IPS-18a (cell line): ENCODE data around the gene LITAFD.

Experiments
- H3K27ac ChIP-seq: one replicate; pipeline ENCODE4 v1.5.1; 2013; ENCODE audit warnings: low read length
- H3K27me3 ChIP-seq: one replicate; pipeline ENCODE4 v1.6.1; 2013; ENCODE audit warnings: mild to moderate bottlenecking, low read length; ENCODE audit not compliant: control insufficient read depth, insufficient read depth
- H3K36me3 ChIP-seq: one replicate; pipeline ENCODE4 v1.6.1; 2013; ENCODE audit warnings: low read depth, low read length; ENCODE audit not compliant: control insufficient read depth
- H3K4me1 ChIP-seq: one replicate; pipeline ENCODE4 v1.6.1; 2013; ENCODE audit warnings: low read depth, low read length; ENCODE audit not compliant: control insufficient read depth
- H3K4me3 ChIP-seq: one replicate; pipeline ENCODE4 v1.5.1; 2013; ENCODE audit warnings: low read length
- H3K9ac ChIP-seq: one replicate; pipeline ENCODE4 v1.6.1; 2013; ENCODE audit warnings: mild to moderate bottlenecking, low read length, moderate library complexity
- H3K9me3 ChIP-seq: one replicate; pipeline ENCODE4 v1.6.1; 2013; ENCODE audit warnings: low read depth, low read length; ENCODE audit not compliant: control insufficient read depth

Gene LITAFD

DNA sequence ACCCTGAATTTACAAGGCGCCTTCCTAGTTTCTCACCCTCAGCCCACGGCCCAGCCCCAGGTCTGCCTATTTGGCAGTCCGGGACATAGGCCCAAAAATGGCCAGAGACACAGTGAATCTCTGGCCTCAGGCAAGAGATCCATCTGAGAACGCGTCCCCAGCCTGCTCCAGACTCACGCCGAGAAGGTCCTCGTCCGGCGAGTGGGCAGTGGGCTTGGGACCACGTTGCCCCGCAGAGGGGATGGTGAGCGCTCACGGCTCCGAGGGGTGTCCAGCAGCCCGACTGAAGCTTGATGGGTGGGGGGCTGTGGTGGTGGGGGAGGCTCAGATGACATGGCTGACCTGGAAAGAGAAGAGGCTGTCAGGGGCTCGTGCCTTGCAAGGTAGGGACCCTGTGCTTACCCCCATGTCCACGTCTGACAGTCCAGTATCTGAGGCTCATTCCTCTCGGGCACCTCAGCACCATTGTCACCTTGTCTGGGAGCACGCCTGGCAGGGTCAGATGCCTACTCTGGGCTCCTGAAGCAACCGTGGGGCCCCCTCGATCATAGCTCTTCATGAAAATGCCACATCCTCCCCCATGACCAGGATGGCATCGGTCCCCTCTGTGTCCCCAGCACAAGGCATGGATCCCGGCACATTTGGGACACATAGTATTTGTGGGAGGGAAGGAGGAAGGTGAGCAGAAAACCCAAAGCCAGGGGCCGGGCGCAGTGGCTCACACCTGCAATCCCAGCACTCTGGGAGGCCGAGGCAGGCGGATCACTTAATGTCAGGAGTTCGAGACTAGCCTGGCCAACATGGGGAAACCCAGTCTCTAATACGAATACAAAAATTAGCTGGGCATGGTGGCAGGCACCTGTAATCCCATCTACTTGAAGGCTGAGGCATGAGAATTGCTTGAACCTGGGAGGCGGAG lies 22.9 kb upstream of the LITAFD start:
- H3K4me1 ChIP-seq, result peaks cover 5% of the 10 kb centered on the region
- H3K36me3 ChIP-seq, result peaks cover 47% of the 10 kb centered on the region

DNA sequence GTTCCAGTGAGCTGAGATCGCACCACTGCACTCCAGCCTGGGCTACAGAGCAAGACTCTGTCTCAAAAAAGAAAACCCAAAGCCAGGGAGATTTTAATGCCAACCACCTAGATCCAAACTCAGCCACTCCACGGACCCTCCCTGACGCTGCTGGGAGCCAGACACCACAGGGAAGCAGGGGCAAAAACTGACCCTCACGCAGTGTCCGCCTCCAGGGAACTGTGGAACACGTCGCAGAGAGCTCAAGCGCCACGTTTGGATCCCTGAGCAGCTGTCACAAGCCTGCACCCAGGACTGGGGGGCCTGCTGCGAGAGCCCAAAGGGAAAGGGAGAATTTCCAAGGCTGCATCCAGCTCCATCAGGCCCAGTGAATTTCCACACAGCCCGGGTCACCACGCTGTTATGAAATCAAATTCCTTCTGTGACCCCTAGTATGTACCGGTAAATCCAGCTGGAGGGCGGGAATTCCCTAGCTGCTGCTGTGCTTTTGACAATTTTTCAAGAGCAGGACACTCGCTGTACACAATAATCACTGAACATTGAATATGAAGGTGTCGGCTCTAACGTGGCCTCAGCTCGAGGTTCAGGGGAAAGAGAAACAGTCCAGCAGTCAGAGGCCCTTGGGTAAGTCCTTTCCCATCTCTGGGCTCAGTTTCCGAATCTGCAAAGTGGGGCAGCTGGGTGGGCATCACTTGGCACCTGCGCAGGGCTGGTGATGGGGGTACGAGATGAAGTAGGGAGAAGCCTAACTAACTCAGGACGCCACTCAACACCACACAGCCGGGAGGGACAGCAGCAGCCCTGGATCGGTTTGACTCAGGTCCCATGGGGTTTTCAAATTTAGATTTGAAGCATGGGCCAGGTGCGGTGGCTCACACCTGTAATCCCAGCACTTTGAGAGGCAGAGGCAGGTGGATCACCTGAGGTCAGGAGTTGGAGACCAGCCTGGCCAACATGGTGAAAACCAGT lies 22.0 kb upstream of the LITAFD start:
- Histone ChIP-seq H3K9me3 (no peaks in the 10 kb centered on the region), H3K27me3 (no peaks in the 10 kb centered on the region), H3K4me1 (peaks cover 13% of the 10 kb centered on the region), H3K36me3 (peaks cover 39% of the 10 kb centered on the region), H3K9ac (no peak overlapping the region), H3K4me3 (no peak overlapping the region), H3K27ac (no peak overlapping the region)

More for the DNA sequence above, 22.9 kb upstream of the LITAFD start:
- Histone ChIP-seq H3K4me3 (no peak overlapping the region), H3K27ac (no peak overlapping the region), H3K9ac (no peak overlapping the region), H3K9me3 (no peaks in the 10 kb centered on the region), H3K27me3 (no peaks in the 10 kb centered on the region)

DNA sequence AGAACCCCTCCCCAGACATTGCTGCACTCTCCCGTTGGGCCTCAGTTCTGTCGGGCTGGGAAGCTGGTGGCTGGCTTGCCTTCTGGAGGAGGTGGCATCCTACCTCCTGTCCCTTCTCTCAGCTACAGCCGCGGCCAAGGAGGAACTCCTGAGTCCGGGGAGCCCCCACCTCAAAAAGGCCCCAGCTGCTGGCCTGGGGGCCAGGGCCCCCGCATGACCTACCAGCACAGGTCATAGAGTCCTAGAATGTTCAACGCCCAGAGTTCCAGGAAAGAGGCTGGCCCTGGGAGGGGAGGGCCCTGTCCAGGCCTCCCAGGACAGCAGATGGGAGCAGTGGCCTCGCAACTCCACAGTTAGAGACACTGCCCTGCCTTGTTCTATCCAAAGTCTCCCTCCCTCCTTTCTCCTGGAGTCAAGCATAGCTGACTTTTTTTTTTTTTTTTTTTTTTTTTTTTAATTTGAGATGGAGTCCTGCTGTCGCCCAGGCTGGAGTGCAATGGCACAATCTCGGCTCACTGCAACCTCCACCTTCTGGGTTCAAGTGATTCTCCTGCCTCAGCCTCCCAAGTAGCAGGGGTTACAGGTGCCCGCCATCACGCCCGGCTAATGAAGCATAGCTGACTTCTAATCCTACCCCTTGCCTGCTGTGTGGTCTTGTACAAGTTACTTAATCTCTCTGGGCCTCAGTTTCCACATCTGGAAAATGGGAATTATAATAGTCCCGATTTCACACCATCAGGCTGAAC lies 20.4 kb upstream of the LITAFD start:
- Histone ChIP-seq H3K27me3 (no peaks in the 10 kb centered on the region), H3K27ac (no peak overlapping the region), H3K4me1 (peaks cover 24% of the 10 kb centered on the region), H3K9me3 (no peaks in the 10 kb centered on the region), H3K9ac (no peak overlapping the region), H3K4me3 (no peak overlapping the region), H3K36me3 (peaks cover 24% of the 10 kb centered on the region)

DNA sequence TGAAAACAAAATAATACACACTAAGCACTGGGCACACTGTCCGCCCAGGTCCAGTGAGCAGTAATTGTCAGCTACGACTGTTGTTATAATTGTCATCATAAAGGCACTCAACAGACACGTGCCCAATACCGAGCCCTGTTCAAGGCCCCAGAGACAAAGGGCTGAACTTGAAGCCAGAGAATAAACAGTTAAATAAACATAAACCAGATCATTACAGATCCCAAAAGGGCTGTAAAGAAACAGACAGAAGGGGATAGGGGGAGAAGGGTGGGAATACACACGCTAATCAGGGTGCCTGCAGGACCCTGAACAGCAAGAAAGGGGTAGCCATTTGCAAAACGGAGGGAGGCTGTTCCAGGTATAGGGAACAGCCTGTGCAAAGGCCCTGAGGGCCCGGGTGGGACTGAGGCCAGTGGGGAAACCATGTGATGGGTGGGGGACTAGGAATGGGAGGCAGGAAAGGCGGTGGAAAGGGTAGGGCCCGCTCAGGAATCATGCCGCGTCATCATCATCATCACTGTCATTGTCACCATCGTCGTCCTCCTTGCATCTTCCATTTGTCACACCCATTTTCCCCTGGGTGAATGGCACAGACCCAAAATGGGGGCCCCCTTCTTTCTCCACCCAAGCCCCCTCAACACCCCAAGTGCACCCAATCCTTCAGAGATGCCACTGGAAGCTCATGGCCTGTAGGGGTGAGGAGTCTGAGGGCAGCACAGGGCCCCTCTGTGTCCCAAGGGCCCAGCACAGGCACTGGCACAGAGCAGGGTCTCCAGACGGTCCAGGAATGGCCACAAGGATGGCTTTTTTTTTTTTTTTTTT lies 19.6 kb upstream of the LITAFD start:
- no peaks in the 10 kb centered on the region for H3K27me3 ChIP-seq
- H3K27ac ChIP-seq, result no peak overlapping the region
- no peak overlapping the region for H3K4me3 ChIP-seq
- H3K9ac ChIP-seq, result no peak overlapping the region
- no peaks in the 10 kb centered on the region for H3K9me3 ChIP-seq
- peaks cover 20% of the 10 kb centered on the region for H3K36me3 ChIP-seq
- peaks cover 24% of the 10 kb centered on the region for H3K4me1 ChIP-seq

DNA sequence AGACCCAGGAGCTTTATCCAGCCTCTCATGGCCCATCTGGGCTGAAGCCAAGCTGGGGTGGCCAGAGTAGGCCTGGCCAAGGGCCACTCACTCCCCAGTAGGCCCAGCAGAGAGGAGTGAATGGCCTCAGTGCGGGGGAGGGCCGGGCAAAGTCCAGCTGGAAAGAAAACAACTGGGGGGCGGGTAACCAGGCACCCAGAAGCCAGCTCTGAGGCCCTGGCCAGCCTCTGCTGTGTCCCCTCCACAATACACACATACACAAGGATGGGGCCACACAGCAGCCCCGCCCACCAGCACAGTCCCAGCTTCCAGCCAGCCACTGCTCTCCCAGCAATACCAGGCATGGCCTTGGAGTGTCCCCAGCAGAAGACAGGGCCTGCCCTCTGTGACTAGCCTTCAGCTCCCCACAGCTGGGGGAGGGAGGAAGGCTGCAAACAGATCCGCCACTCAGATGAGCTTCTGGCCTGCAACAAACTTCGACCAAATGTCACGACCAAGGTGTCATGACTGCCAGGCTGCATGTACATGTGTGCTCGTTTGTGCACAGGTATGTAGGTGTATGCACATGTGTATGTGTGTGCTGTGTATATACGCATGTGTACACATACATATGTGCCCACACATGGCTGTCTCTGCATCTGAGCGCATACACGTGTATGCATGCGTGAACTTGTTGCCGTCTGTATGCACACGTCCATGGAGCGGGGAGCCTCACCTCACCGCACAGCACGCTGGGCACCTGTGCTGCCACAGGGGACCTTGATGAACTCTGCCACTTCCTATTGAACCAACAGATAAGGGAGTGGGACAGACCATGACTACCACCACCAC lies 18.3 kb upstream of the LITAFD start:
- H3K27ac ChIP-seq, result no peak overlapping the region
- H3K36me3 ChIP-seq, result peaks cover 9% of the 10 kb centered on the region
- H3K27me3 ChIP-seq, result no peaks in the 10 kb centered on the region
- H3K4me1 ChIP-seq, result peaks cover 24% of the 10 kb centered on the region
- no peaks in the 10 kb centered on the region for H3K9me3 ChIP-seq
- no peak overlapping the region for H3K4me3 ChIP-seq
- no peak overlapping the region for H3K9ac ChIP-seq

DNA sequence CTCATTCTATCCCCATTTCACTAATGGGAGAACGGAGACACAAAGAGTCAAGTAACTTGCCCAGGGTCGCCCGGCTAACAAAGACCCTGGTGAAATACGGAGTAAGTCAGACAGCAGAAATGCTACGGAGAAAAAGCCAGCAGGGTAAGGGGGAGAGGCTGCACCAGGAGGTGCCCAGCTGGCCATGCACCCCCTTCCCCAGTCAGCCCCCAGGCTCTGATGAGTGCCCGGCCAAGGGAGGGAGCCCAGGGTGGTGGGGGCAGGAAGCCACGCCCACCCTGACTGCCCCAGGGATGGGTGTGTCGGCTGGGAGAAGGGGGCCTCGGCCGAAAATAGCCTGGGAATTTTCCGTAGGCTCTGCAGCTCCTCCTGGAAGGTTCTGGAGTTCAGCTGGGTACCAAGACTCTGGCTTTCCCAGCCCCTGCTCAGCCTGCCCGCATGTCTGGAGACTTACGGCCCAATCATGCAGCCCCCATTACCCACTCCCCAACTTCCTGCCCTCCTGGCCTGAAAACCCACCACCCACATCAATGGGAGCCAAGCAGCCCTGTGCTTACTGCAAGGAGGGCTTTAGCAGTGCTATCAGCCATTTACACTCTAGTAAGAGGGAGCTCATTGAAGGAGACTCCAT lies 17.6 kb upstream of the LITAFD start:
- H3K36me3 ChIP-seq, result peaks cover 2% of the 10 kb centered on the region
- no peak overlapping the region for H3K27ac ChIP-seq
- no peak overlapping the region for H3K9ac ChIP-seq
- H3K9me3 ChIP-seq, result no peaks in the 10 kb centered on the region
- H3K4me3 ChIP-seq, result no peak overlapping the region
- no peaks in the 10 kb centered on the region for H3K27me3 ChIP-seq
- H3K4me1 ChIP-seq, result peaks cover 24% of the 10 kb centered on the region

DNA sequence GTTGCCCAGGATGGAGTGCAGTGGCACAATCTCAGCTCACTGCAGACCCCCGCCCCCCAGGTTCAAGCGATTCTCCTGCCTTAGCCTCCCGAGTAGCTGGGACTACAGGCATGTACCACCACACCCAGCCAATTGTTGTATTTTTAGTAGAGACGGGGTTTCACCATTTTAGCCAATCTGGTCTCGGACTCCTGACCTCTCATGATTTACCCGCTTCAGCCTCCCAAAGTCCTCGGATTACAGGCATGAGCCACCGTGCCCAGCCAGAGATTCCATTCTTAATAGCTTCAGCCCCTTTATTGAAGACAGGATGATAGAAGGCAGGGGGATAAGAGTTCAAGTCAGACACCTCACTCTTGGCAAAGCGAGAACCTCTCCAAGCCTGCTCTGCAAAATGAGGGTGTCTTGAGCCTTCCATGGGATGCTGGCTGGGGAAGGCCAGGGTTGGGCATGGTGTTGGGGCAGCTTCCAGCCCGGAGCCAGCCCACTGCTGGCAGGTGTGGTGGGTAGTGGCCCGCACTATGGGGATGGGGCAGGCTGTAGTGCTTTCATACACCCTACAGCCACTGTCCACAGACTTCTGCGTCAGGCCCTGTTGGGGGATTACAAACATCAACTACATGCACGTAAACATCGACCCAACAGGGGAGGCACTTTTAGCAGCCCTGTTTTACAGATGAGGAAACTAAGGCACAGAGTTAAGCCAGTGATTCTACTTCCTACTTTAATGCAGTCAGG lies 16.8 kb upstream of the LITAFD start:
- peak overlapping the region; percentile 83 for H3K4me3 ChIP-seq
- peak overlapping the region; percentile 21 for H3K9ac ChIP-seq
- peaks cover 24% of the 10 kb centered on the region for H3K4me1 ChIP-seq

DNA sequence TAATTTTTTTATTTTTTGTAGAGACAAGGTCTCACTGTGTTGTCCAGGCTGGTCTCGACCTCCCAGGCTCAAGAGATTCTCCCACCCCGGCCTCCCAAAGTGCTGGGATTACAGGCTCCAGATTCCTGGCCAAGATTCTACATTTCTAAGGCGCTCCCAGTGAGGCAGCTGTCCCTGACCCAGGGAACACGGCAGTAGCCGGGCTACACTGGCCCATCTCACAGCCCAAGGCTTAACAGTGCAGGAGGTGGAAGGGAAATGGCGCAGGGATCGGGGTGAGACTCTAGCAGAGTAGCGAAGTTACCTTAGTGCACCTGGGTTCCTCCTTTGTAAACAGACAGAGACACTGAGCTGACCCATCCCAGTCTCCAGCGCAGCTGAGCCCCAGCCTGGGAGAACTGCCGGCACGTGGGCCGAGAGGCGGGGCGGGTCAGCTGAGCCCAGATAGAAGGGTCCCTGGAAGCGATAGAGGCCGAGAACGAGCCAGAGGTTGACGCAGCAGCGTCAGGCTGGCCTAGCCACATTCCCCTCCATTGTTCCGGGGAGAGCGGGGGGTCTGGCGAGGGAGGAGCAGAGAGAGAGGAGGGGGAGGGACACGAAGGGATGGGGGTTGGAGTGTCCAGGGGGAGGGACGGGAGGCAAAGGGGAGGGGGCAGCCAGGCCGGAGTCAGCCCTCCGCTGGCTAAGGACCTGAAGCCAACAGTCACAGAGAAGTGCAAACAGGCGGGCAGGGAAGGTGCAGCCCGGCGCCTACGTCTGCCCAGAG lies 15.8 kb upstream of the LITAFD start:
- Histone ChIP-seq H3K4me3 (peak overlapping the region; percentile 83), H3K9ac (peak overlapping the region; percentile 77), H3K9me3 (no peaks in the 10 kb centered on the region), H3K27ac (peak overlapping the region; percentile 8), H3K4me1 (peaks cover 24% of the 10 kb centered on the region), H3K36me3 (peaks cover 2% of the 10 kb centered on the region), H3K27me3 (no peaks in the 10 kb centered on the region)

More for the DNA sequence above, 16.8 kb upstream of the LITAFD start:
- Histone ChIP-seq H3K36me3 (peaks cover 2% of the 10 kb centered on the region), H3K27me3 (no peaks in the 10 kb centered on the region), H3K27ac (no peak overlapping the region), H3K9me3 (no peaks in the 10 kb centered on the region)

DNA sequence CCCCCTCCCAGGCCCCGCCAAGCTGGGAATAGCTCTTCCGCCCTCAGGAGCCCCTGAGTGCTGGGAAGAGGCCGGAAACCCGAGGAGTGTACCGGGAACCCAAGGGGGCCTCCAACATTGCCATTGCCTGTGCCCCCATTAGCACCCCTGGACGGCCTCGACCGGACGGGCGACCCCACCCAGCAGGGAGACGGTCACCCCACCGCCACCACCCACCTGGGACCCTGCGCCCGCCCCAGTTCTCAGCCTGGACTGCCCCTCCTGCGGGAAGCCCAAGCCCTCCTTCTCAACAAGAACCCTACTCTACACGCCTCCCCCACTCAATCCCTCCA lies 15.3 kb upstream of the LITAFD start:
- Histone ChIP-seq H3K4me1 (peaks cover 24% of the 10 kb centered on the region), H3K9ac (peak overlapping the region; percentile 77), H3K27ac (no peak overlapping the region), H3K9me3 (no peaks in the 10 kb centered on the region), H3K27me3 (no peaks in the 10 kb centered on the region), H3K4me3 (peak overlapping the region; percentile 83), H3K36me3 (peaks cover 2% of the 10 kb centered on the region)
